Measurements from ENCODE around the gene FKBP2. TPM values are rescaled to one million over a fixed set of nuclear protein-coding genes. Genes with fewer than 3 reads are reported as not detected.

FKBP2 gene
- total and polyA plus RNA-seq, 2 of the 13 experiments (the other 11 are each of a cell fraction or from before 2014, with no cell fraction given), result 30.1 to 53.3 TPM

GRCh38 chr11:64210301-64211020, 30.4 kb upstream of the FKBP2 start:
- CTCF ChIA-PET (ENCODE audit: low intra/inter-chr PET ratio, low total read pairs), result no interaction called here

GRCh38 chr11:64211181-64211872, 29.6 kb upstream of the FKBP2 start:
- H3K4me3 ChIP-seq (replicated peaks in 1 of 3; ENCODE audit: insufficient read depth in 1 of 3, low read depth in 2 of 3, low read length in 3 of 3), result no peak overlapping the region
- in situ Hi-C loops (cut with HindIII; ENCODE audit: extremely low pct_ligation_motif_present, low pct_unique_long_range_greater_than_20kb), result no loop called here
- peaks cover 0 to 1% of the 10 kb centered on the region in 2 experiments; a peak in 1 of 5 replicates for H3K27me3 ChIP-seq (ENCODE audit: control insufficient read depth in 1 of 2, insufficient read depth in 2 of 2, low read length in 2 of 2)
- ChIA-PET CTCF (ENCODE audit: low intra/inter-chr PET ratio, low total read pairs) (no interaction called here), POLR2A (interaction anchor here (1.6 to 1.7 kb wide), 2 partner anchors 15 to 25 kb away, joined by 3 to 4 read pairs; partner anchors contain the start of genes NUDT22, STIP1 and TRPT1)
- H3K27ac ChIP-seq (ENCODE audit: extremely low read length, insufficient read depth, low read length), result no peak overlapping the region
- no peak overlapping the region for H3K9ac ChIP-seq (ENCODE audit: insufficient read depth, low read depth, low read length)
- no peak for TF ChIP-seq GPN1 (CRISPR knock-in tag; IDR thresholded peaks at IDR 0.05; ENCODE audit: borderline replicate concordance)
- no peak for TF ChIP-seq ZNF354B (CRISPR knock-in tag; IDR thresholded peaks at IDR 0.05)
- TF ChIP-seq SRF (IDR thresholded peaks at IDR 0.05; ENCODE audit: low read depth, low read length), result no peak
- TF ChIP-seq ZNF709 (CRISPR knock-in tag; IDR thresholded peaks at IDR 0.05), result no peak
- no peak for TF ChIP-seq NFKBIZ (CRISPR knock-in tag; IDR thresholded peaks at IDR 0.05)
- WGBS (ENCODE audit: low lambda C conversion rate), result 82% methylated on average over 22 of the region's 30 CpGs
- no peaks in the 10 kb centered on the region for H3K79me2 ChIP-seq (ENCODE audit: insufficient read depth, low read length)
- intact Hi-C loops (cut with micrococcal nuclease; ENCODE audit: unreplicated experiment), result no loop called here
- H2AFZ ChIP-seq (ENCODE audit: low read length), result no peak overlapping the region
- no peaks in the 10 kb centered on the region for H4K20me1 ChIP-seq (ENCODE audit: insufficient read depth, low read length)
- H3K4me1 ChIP-seq (ENCODE audit: insufficient read depth, low read length), result peaks cover 17% of the 10 kb centered on the region
- FAIRE-seq (no peak), ATAC-seq (no peak), DNase-seq (ENCODE audit: low spot score) (no peak)
- no TSS peak for BruUV-seq (replicated peaks)
- H3K36me3 ChIP-seq (replicated peaks in 1 of 2; ENCODE audit: control insufficient read depth in 1 of 2, insufficient read depth in 2 of 2, low read length in 2 of 2), result peaks cover 0 to 3% of the 10 kb centered on the region in 2 experiments; a peak in 2 of 5 replicates
- H3K9me3 ChIP-seq (ENCODE audit: low read length), result no peaks in the 10 kb centered on the region
- H3K4me2 ChIP-seq (ENCODE audit: low read depth, low read length), result no peak overlapping the region

More at GRCh38 chr11:64210301-64211020, 30.4 kb upstream of the FKBP2 start:
- H3K4me2 ChIP-seq (ENCODE audit: low read depth, low read length), result no peak overlapping the region
- DNase-seq (ENCODE audit: low spot score) (no peak), FAIRE-seq (no peak), ATAC-seq (no peak; the same call in 2 of the 3 replicates)
- H2AFZ ChIP-seq (ENCODE audit: low read length), result no peak overlapping the region
- 84% methylated on average over 19 of the region's 24 CpGs for WGBS (ENCODE audit: low lambda C conversion rate)
- H4K20me1 ChIP-seq (ENCODE audit: insufficient read depth, low read length), result no peaks in the 10 kb centered on the region
- in situ Hi-C loops (cut with HindIII; ENCODE audit: extremely low pct_ligation_motif_present, low pct_unique_long_range_greater_than_20kb) (no loop called here), intact Hi-C loops (cut with micrococcal nuclease; ENCODE audit: unreplicated experiment) (no loop called here)
- H3K4me3 ChIP-seq (replicated peaks in 1 of 3; ENCODE audit: insufficient read depth in 1 of 3, low read depth in 2 of 3, low read length in 3 of 3), result no peak overlapping the region
- peaks cover 0 to 3% of the 10 kb centered on the region in 2 experiments; a peak in 2 of 5 replicates for H3K36me3 ChIP-seq (replicated peaks in 1 of 2; ENCODE audit: control insufficient read depth in 1 of 2, insufficient read depth in 2 of 2, low read length in 2 of 2)
- no TSS peak for BruUV-seq (replicated peaks)
- no peak overlapping the region for H3K9ac ChIP-seq (ENCODE audit: insufficient read depth, low read depth, low read length)
- H3K79me2 ChIP-seq (ENCODE audit: insufficient read depth, low read length), result no peaks in the 10 kb centered on the region
- no peak overlapping the region for H3K27ac ChIP-seq (ENCODE audit: extremely low read length, insufficient read depth, low read length)
- TF ChIP-seq SNAPC5 (CRISPR knock-in tag; IDR thresholded peaks at IDR 0.05; ENCODE audit: borderline replicate concordance), result no peak
- TF ChIP-seq SIX1 (CRISPR knock-in tag; IDR thresholded peaks at IDR 0.05; ENCODE audit: borderline replicate concordance), result no peak
- TF ChIP-seq ZNF776 (CRISPR knock-in tag; IDR thresholded peaks at IDR 0.05), result no peak
- peaks cover 0 to 1% of the 10 kb centered on the region in 2 experiments; a peak in 1 of 5 replicates for H3K27me3 ChIP-seq (ENCODE audit: control insufficient read depth in 1 of 2, insufficient read depth in 2 of 2, low read length in 2 of 2)
- POLR2A ChIA-PET, result interaction anchor here (1.0 to 1.6 kb wide), 2 partner anchors 16 to 94 kb away, joined by 3 read pairs; partner anchors contain the start of genes NUDT22 and TRPT1
- peaks cover 22% of the 10 kb centered on the region for H3K4me1 ChIP-seq (ENCODE audit: insufficient read depth, low read length)
- no peaks in the 10 kb centered on the region for H3K9me3 ChIP-seq (ENCODE audit: low read length)

Measured in HepG2 (cell line).